Measurements from ENCODE around the gene ZBTB16. TPM values are rescaled to one million over a fixed set of nuclear protein-coding genes. Genes with fewer than 3 reads are reported as not detected.

The ZBTB16 gene
- polyA plus RNA-seq, 1 donor from 2014 or later = 0.45 TPM

GRCh38 chr11:114064216-114064615 lies 4.7 kb downstream of the ZBTB16 start:
- H3K9me2 ChIP-seq (ENCODE audit: insufficient read depth, low read length) = no peaks in the 10 kb centered on the region
- no peak overlapping the region for H2AFZ ChIP-seq (ENCODE audit: low read depth, low read length)
- H3K4me3 ChIP-seq (ENCODE audit: low read length) = no peak overlapping the region
- peaks cover 73% of the 10 kb centered on the region for H3K79me2 ChIP-seq (replicated peaks; ENCODE audit: insufficient read depth, low read length)
- TF ChIP-seq POLR2AphosphoS5 (IDR thresholded peaks at IDR 0.05) (no peak), RAD21 (conservative IDR thresholded peaks at IDR 0.05) (no peak), TAF1 (IDR thresholded peaks at IDR 0.05; ENCODE audit: low read depth) (no peak)
- H3K9me3 ChIP-seq (ENCODE audit: low read length) = no peaks in the 10 kb centered on the region
- H4K20me1 ChIP-seq (ENCODE audit: insufficient read depth) = no peaks in the 10 kb centered on the region
- H3F3A ChIP-seq (ENCODE audit: insufficient read depth, low read length, poor library complexity, severe bottlenecking) = no peaks in the 10 kb centered on the region
- H3K36me3 ChIP-seq (ENCODE audit: insufficient read depth, low read length) = no peaks in the 10 kb centered on the region
- peaks cover 9% of the 10 kb centered on the region for H3K27me3 ChIP-seq (ENCODE audit: insufficient read depth, low read depth, low read length)
- H3K9ac ChIP-seq (ENCODE audit: low read length) = no peak overlapping the region
- H3K27ac ChIP-seq (ENCODE audit: low read length) = no peak overlapping the region
- no peak overlapping the region for H3K4me2 ChIP-seq (ENCODE audit: low read length)

- H3K27ac ChIP-seq (ENCODE audit: low read length) = no peak overlapping the region
- H3F3A ChIP-seq (ENCODE audit: insufficient read depth, low read length, poor library complexity, severe bottlenecking) = no peaks in the 10 kb centered on the region
- no peaks in the 10 kb centered on the region for H4K20me1 ChIP-seq (ENCODE audit: insufficient read depth)
- H2AFZ ChIP-seq (ENCODE audit: low read depth, low read length) = no peak overlapping the region
- H3K9ac ChIP-seq (ENCODE audit: low read length) = no peak overlapping the region
- no peaks in the 10 kb centered on the region for H3K9me2 ChIP-seq (ENCODE audit: insufficient read depth, low read length)
- peaks cover 9% of the 10 kb centered on the region for H3K27me3 ChIP-seq (ENCODE audit: insufficient read depth, low read depth, low read length)
- no peaks in the 10 kb centered on the region for H3K9me3 ChIP-seq (ENCODE audit: low read length)
- peaks cover 80% of the 10 kb centered on the region for H3K79me2 ChIP-seq (replicated peaks; ENCODE audit: insufficient read depth, low read length)
- no peak overlapping the region for H3K4me3 ChIP-seq (ENCODE audit: low read length)
- TF ChIP-seq TAF1 (IDR thresholded peaks at IDR 0.05; ENCODE audit: low read depth) (no peak), REST (IDR thresholded peaks at IDR 0.05; ENCODE audit: borderline replicate concordance) (no peak), EZH2 (IDR thresholded peaks at IDR 0.05; ENCODE audit: borderline replicate concordance, insufficient read depth, low read length, poor library complexity, severe bottlenecking) (no peak), POLR2AphosphoS5 (IDR thresholded peaks at IDR 0.05) (no peak), SMC3 (conservative IDR thresholded peaks at IDR 0.05; ENCODE audit: poor library complexity) (no peak), EP300 (conservative IDR thresholded peaks at IDR 0.05; ENCODE audit: poor library complexity, severe bottlenecking) (no peak), CTCF (IDR thresholded peaks at IDR 0.05; ENCODE audit: poor library complexity, severe bottlenecking) (no peak), MXI1 (conservative IDR thresholded peaks at IDR 0.05; ENCODE audit: poor library complexity, severe bottlenecking) (no peak), RAD21 (conservative IDR thresholded peaks at IDR 0.05) (no peak)
- no peaks in the 10 kb centered on the region for H3K36me3 ChIP-seq (ENCODE audit: insufficient read depth, low read length)
- no peak overlapping the region for H3K4me2 ChIP-seq (ENCODE audit: low read length)
These were observed 5.6 kb downstream of the ZBTB16 start for GRCh38 chr11:114065094-114065493.
